Endodermal cell (in vitro differentiated cells): ENCODE data around the gene FOXD1. TPM values are rescaled to one million over a fixed set of nuclear protein-coding genes. Genes with fewer than 3 reads are reported as not detected.
A peak's percentile ranks its signal among the peaks of the same experiment; 100 is the strongest.

Source experiments
- DNase-seq: peaks from one replicate; pipeline ENCODE4 v3.0.0-alpha.2; 2017
- H3K27ac ChIP-seq: 2 replicates; pipeline ENCODE4 v1.5.1; 2013; ENCODE audit warnings: mild to moderate bottlenecking, low read depth, low read length, moderate library complexity
- H3K27me3 ChIP-seq: 2 replicates; pipeline ENCODE4 v1.6.1; 2013; ENCODE audit warnings: mild to moderate bottlenecking, low read length, moderate library complexity; ENCODE audit not compliant: insufficient read depth, control insufficient read depth, poor library complexity, severe bottlenecking
- H3K36me3 ChIP-seq: 2 replicates; pipeline ENCODE4 v1.7.0; 2013; ENCODE audit warnings: mild to moderate bottlenecking, low read length, moderate library complexity; ENCODE audit not compliant: control insufficient read depth, insufficient read depth
- H3K4me1 ChIP-seq: one replicate; pipeline ENCODE4 v1.7.0; 2013; ENCODE audit warnings: low read length; ENCODE audit not compliant: control insufficient read depth, insufficient read depth
- H3K4me3 ChIP-seq: 2 replicates; pipeline ENCODE4 v1.5.1; 2013; ENCODE audit warnings: mild to moderate bottlenecking, low read length, moderate library complexity
- H3K9ac ChIP-seq: 2 replicates; pipeline ENCODE4 v1.6.1; 2013; ENCODE audit warnings: mild to moderate bottlenecking, low read length, moderate library complexity; ENCODE audit not compliant: poor library complexity, severe bottlenecking; ENCODE audit errors: extremely low read depth
- H3K9me3 ChIP-seq: 2 replicates; pipeline ENCODE4 v1.6.1; 2013; ENCODE audit warnings: mild to moderate bottlenecking, low read length, moderate library complexity; ENCODE audit not compliant: control insufficient read depth
- H3K27ac Mint-ChIP-seq: 2 replicates; pipeline ENCODE4 v1.8.0; 2020; ENCODE audit warnings: mixed read lengths
- H3K27me3 Mint-ChIP-seq: 2 replicates; pipeline ENCODE4 v1.8.0; 2021; ENCODE audit warnings: mild to moderate bottlenecking, mixed read lengths; ENCODE audit not compliant: insufficient read depth
- H3K36me3 Mint-ChIP-seq: 2 replicates; pipeline ENCODE4 v1.8.0; 2020; ENCODE audit warnings: low read depth, mixed read lengths
- H3K4me1 Mint-ChIP-seq: 2 replicates; pipeline ENCODE4 v1.8.0; 2020; ENCODE audit warnings: mixed read lengths
- H3K4me3 Mint-ChIP-seq: 2 replicates; pipeline ENCODE4 v1.8.0; 2020; ENCODE audit warnings: mild to moderate bottlenecking, moderate library complexity, mixed read lengths
- H3K9me3 Mint-ChIP-seq: 2 replicates; pipeline ENCODE4 v1.8.0; 2020; ENCODE audit warnings: mild to moderate bottlenecking, mixed read lengths
- CTCF ChIP-seq: fragments of 200-600 bp; sonication (generic); conservative IDR thresholded peaks from 2 replicates; pipeline ENCODE4 v1.5.0; 2021; ENCODE audit warnings: antibody characterized with exemption, mild to moderate bottlenecking
- WGBS, 2 experiments: methylation state at CpG; one replicate each; pipeline versions ENCODE4 v1.1.5 to v1.1.7; 2013; ENCODE audit warnings: missing lambda C conversion rate in 2 of 2, mixed read lengths in 1 of 2; ENCODE audit not compliant: insufficient coverage in 1 of 2, insufficient read length in 1 of 2; 5-methylcytosine and 5-hydroxymethylcytosine counted together
- total RNA-seq, 2 donors: library from RNA; stranded (reverse); fragmentation: NEBNext Ultra II Directional in 1 of 2; extraction: Animal tissue kit (Norgen Biotek cat#: 25700) in 1 of 2; gene quantifications; 2 replicates in 1 of 2; 3 replicates in 1 of 2; pipeline ENCODE4 v1.2.1, GENCODE V29; 2021

Gene FOXD1
- total RNA-seq, 2 donors from 2014 or later = 0.29 to 0.59 TPM

GRCh38 chr5:73436535-73437100, 12.0 kb downstream of the FOXD1 start:
- Histone ChIP-seq H3K9ac (no peak overlapping the region), H3K9me3 (no peaks in the 10 kb centered on the region), H3K4me1 (peaks cover 5% of the 10 kb centered on the region), H3K27ac (no peak overlapping the region), H3K4me3 (peak overlapping the region; percentile 74), H3K36me3 (no peaks in the 10 kb centered on the region), H3K27me3 (peaks cover 91% of the 10 kb centered on the region)
- DNase-seq = peak; percentile 71
- no peaks in the 10 kb centered on the region for H3K36me3 Mint-ChIP-seq
- H3K27ac Mint-ChIP-seq = no peak overlapping the region
- 2 to 3% methylated on average over 25 to 66 of the region's 66 CpGs for WGBS, 2 experiments
- peaks cover 13% of the 10 kb centered on the region for H3K4me1 Mint-ChIP-seq
- no peak for TF ChIP-seq CTCF
- no peaks in the 10 kb centered on the region for H3K9me3 Mint-ChIP-seq
- H3K27me3 Mint-ChIP-seq = peaks cover 95% of the 10 kb centered on the region
- H3K4me3 Mint-ChIP-seq = peak overlapping the region; percentile 57

- Histone ChIP-seq H3K9ac (no peak overlapping the region), H3K27me3 (peaks cover 84% of the 10 kb centered on the region), H3K36me3 (no peaks in the 10 kb centered on the region), H3K27ac (no peak overlapping the region), H3K9me3 (no peaks in the 10 kb centered on the region), H3K4me1 (peaks cover 5% of the 10 kb centered on the region), H3K4me3 (peak overlapping the region; percentile 34)
- WGBS, 2 experiments = 9 to 16% methylated on average over 17 to 35 of the region's 35 CpGs
- Mint-ChIP-seq H3K4me3 (peak overlapping the region; percentile 35), H3K9me3 (no peaks in the 10 kb centered on the region), H3K27ac (no peak overlapping the region), H3K27me3 (peaks cover 93% of the 10 kb centered on the region), H3K36me3 (no peaks in the 10 kb centered on the region), H3K4me1 (peaks cover 13% of the 10 kb centered on the region)
- no peak for TF ChIP-seq CTCF
- peak; percentile 74 for DNase-seq
These were observed 12.6 kb downstream of the FOXD1 start for GRCh38 chr5:73435759-73436534.

- Histone ChIP-seq H3K27me3 (peaks cover 74% of the 10 kb centered on the region), H3K4me3 (no peak overlapping the region), H3K27ac (no peak overlapping the region), H3K4me1 (peaks cover 5% of the 10 kb centered on the region), H3K36me3 (no peaks in the 10 kb centered on the region), H3K9ac (no peak overlapping the region), H3K9me3 (no peaks in the 10 kb centered on the region)
- H3K4me3 Mint-ChIP-seq = no peak overlapping the region
- no peak for DNase-seq
- H3K27ac Mint-ChIP-seq = no peak overlapping the region
- H3K4me1 Mint-ChIP-seq = peaks cover 13% of the 10 kb centered on the region
- 76% methylated on average over 1 of the region's 1 CpG; no CpG with 5 or more reads in 1 of the 2 experiments for WGBS, 2 experiments
- H3K9me3 Mint-ChIP-seq = no peaks in the 10 kb centered on the region
- H3K27me3 Mint-ChIP-seq = peaks cover 91% of the 10 kb centered on the region
- no peaks in the 10 kb centered on the region for H3K36me3 Mint-ChIP-seq
- no peak for TF ChIP-seq CTCF
These were observed 13.7 kb downstream of the FOXD1 start for GRCh38 chr5:73434907-73435306.
